Stimulated activated CD4-positive, alpha-beta T cell treated with anti-CD3 and anti-CD28 coated beads, Interleukin-15, amount 100 ng/mL, for 24 hours (primary cell): ENCODE data around the gene USH1G.
"Not testable (repeated sequence)": the region's sequence is repeated elsewhere in the genome, so short reads cannot be mapped to it uniquely, and the experiment has no call there.

Experiments
- DNase-seq: peaks from one replicate; pipeline ENCODE4 v3.0.0-alpha.2; 2020

USH1G gene

GRCh38 chr17:74925242-74925641 lies 2.2 kb upstream of the USH1G start:
- no peak for DNase-seq

- DNase-seq: peak; percentile 24
Observed at GRCh38 chr17:74924250-74924948, 1.3 kb upstream of the USH1G start, which contains the start of gene OTOP2. OTOP2 (plus strand) TSS chr17:74924273; CDS start chr17:74924633, 360 bp downstream.

GRCh38 chr17:74923538-74924249 lies 639 bp upstream of the USH1G start:
- DNase-seq: peak; percentile 84

GRCh38 chr17:74922172-74922571 lies 883 bp downstream of the USH1G start:
- DNase-seq: no peak

- no peak for DNase-seq
Observed at GRCh38 chr17:74921769-74922168, 1.3 kb downstream of the USH1G start.

GRCh38 chr17:74921026-74921681 lies 1.9 kb downstream of the USH1G start:
- no peak for DNase-seq

- no peak for DNase-seq
Observed at GRCh38 chr17:74920642-74921025, 2.4 kb downstream of the USH1G start.

- DNase-seq: no peak
Observed at GRCh38 chr17:74920306-74920620, 2.8 kb downstream of the USH1G start.

GRCh38 chr17:74919440-74920305 lies 3.4 kb downstream of the USH1G start:
- DNase-seq: peak; percentile 22

- DNase-seq: no peak
Observed at GRCh38 chr17:74918906-74919305, 4.1 kb downstream of the USH1G start.

- no peak for DNase-seq
Observed at GRCh38 chr17:74917430-74917829, 5.6 kb downstream of the USH1G start.

- DNase-seq: no peak
Observed at GRCh38 chr17:74916851-74917199, 6.2 kb downstream of the USH1G start.

- DNase-seq: no peak
Observed at GRCh38 chr17:74916136-74916850, 6.8 kb downstream of the USH1G start.

GRCh38 chr17:74911423-74911822 lies 11.6 kb downstream of the USH1G start:
- DNase-seq: not testable (repeated sequence)

- DNase-seq: not testable (repeated sequence)
Observed at GRCh38 chr17:74909097-74909496, 14.0 kb downstream of the USH1G start.

GRCh38 chr17:74907012-74907411 lies 16.0 kb downstream of the USH1G start:
- no peak for DNase-seq

- not testable (repeated sequence) for DNase-seq
Observed at GRCh38 chr17:74906214-74906793, 16.8 kb downstream of the USH1G start.

- DNase-seq: no peak
Observed at GRCh38 chr17:74904687-74905409, 18.2 kb downstream of the USH1G start.

- DNase-seq: no peak
Observed at GRCh38 chr17:74903671-74904070, 19.4 kb downstream of the USH1G start.

- no peak for DNase-seq
Observed at GRCh38 chr17:74903034-74903433, 20.0 kb downstream of the USH1G start.
